ENCODE data around the gene SLC7A14. TPM values are rescaled to one million over a fixed set of nuclear protein-coding genes. Genes with fewer than 3 reads are reported as not detected.

Gene SLC7A14
- total and polyA plus RNA-seq, 2 of the 4 experiments (the other 2 are of a cell fraction): 2.7 to 6.8 TPM

DNA sequence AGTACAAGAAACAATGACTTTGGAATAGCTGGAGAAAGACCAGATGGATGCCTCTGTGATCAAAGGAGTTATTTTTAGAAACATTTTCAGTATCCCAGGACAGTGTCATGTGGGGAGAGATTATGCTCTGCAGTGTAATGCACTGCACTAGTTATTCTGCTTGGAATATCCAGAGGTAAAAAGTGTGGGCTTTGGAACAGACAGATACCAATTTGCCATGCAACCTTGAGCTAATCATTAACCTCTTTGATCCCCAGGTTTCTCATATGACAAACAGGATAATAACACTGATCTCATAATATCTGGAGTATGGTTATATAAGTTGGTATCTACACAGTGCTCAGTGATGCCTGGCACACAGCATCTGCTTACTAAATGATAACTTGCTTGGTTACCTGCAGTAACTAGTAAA is 12.2 kb upstream of the SLC7A14 start:
- Histone ChIP-seq H2AK9ac (replicated peaks; ENCODE audit: low read depth, low read length, poor library complexity) (no peak overlapping the region), H3K4ac (ENCODE audit: low read depth, low read length) (no peak overlapping the region), H3K79me1 (ENCODE audit: low read depth in 1 of 2, low read length in 2 of 2) (no peaks in the 10 kb centered on the region), H3K4me3 (ENCODE audit: insufficient read depth, low read depth, low read length) (no peak overlapping the region), H3K56ac (ENCODE audit: extremely low read depth, insufficient read depth, low read length) (no peak overlapping the region), H2BK120ac (ENCODE audit: low read depth, low read length) (no peak overlapping the region), H3K18ac (ENCODE audit: low read depth, low read length) (no peak overlapping the region), H3K9me1 (ENCODE audit: insufficient read depth, low read length) (no peaks in the 10 kb centered on the region), H4K91ac (ENCODE audit: insufficient read depth, low read depth, low read length) (no peak overlapping the region), H4K8ac (ENCODE audit: low read depth in 2 of 2, low read length in 2 of 2) (no peak overlapping the region), H3K4me1 (ENCODE audit: control insufficient read depth, insufficient read depth, low read length) (no peaks in the 10 kb centered on the region), H4K20me1 (ENCODE audit: insufficient read depth, low read length) (no peaks in the 10 kb centered on the region), H4K5ac (ENCODE audit: low read depth, low read length) (no peak overlapping the region), H2BK5ac (ENCODE audit: low read depth, low read length, poor library complexity, severe bottlenecking) (no peak overlapping the region), H3K27me3 (ENCODE audit: control insufficient read depth, insufficient read depth, low read length) (peaks cover 5% of the 10 kb centered on the region), H3K14ac (replicated peaks; ENCODE audit: low read depth, low read length) (no peak overlapping the region), H2BK15ac (ENCODE audit: low read depth, low read length) (no peak overlapping the region), H3K9ac (ENCODE audit: low read depth, low read length) (no peak overlapping the region), H2BK20ac (ENCODE audit: low read depth, low read length) (no peak overlapping the region), H2AK5ac (ENCODE audit: low read depth, low read length) (no peak overlapping the region), H3K27ac (ENCODE audit: insufficient read depth, low read length) (no peak overlapping the region), H3K9me3 (ENCODE audit: control insufficient read depth, insufficient read depth, low read length) (no peaks in the 10 kb centered on the region), H3K4me2 (ENCODE audit: low read depth, low read length) (no peak overlapping the region), H3K23ac (ENCODE audit: low read depth, low read length) (no peak overlapping the region), H3K36me3 (ENCODE audit: control insufficient read depth, insufficient read depth, low read length) (no peaks in the 10 kb centered on the region), H2AFZ (replicated peaks; ENCODE audit: low read length, poor library complexity) (no peak overlapping the region)
- DNase-seq (no peak), ATAC-seq (ENCODE audit: low read depth) (no peak)
- CTCF ChIA-PET: interaction anchor here (1.1 kb wide), 1 partner anchor 115 kb away, joined by 3 read pairs; no protein-coding TSS in a partner anchor
- POLR2A ChIA-PET (ENCODE audit: unreplicated experiment): no interaction called here
- BruUV-seq (replicated peaks): no TSS peak
- TF ChIP-seq CEBPB (IDR thresholded peaks at IDR 0.05; ENCODE audit: low read depth, low read length): no peak
- no peak for TF ChIP-seq BHLHE40 (IDR thresholded peaks at IDR 0.05; ENCODE audit: low read depth, low read length)
- dilution Hi-C loops (cut with HindIII; ENCODE audit: low sequenced_read_pairs, unreplicated experiment) (no loop called here), intact Hi-C loops (cut with micrococcal nuclease) (no loop called here), in situ Hi-C loops (cut with MboI; ENCODE audit: low sequenced_read_pairs) (no loop called here)

All from IMR-90 (cell line).